ENCODE measurements around the gene GPC3.

GRCh38 chrX:133689997-133690599 is 295.3 kb downstream of the GPC3 start:
- TF ChIP-seq HDAC2 (IDR thresholded peaks at IDR 0.05), result no peak
- no peak for TF ChIP-seq CTCF (IDR thresholded peaks at IDR 0.05)
- TF ChIP-seq REST (IDR thresholded peaks at IDR 0.05), result no peak
- TF ChIP-seq CHD2 (IDR thresholded peaks at IDR 0.05; ENCODE audit: low read length, partially characterized antibody), result no peak
- TF ChIP-seq JUNB (IDR thresholded peaks at IDR 0.05), result no peak
- no peak for TF ChIP-seq TFCP2L1 (CRISPR knock-in tag; IDR thresholded peaks at IDR 0.05)
- no peak for TF ChIP-seq RCOR1 (IDR thresholded peaks at IDR 0.05; ENCODE audit: low read depth, low read length)
- TF ChIP-seq POLR2A (IDR thresholded peaks at IDR 0.05; ENCODE audit: low read length), result no peak
